ENCODE results near the gene DISC1. TPM values are rescaled to one million over a fixed set of nuclear protein-coding genes. Genes with fewer than 3 reads are reported as not detected.

Gene DISC1
- polyA plus RNA-seq, 1 of the 3 experiments (the other 2 are of a cell fraction) = 1.7 TPM

GRCh38 chr1:231631717-231632116, 5.1 kb downstream of the DISC1 start:
- no peak for DNase-seq
- Histone ChIP-seq H3K9ac (no peak overlapping the region), H3K79me2 (ENCODE audit: insufficient read depth) (no peaks in the 10 kb centered on the region), H3F3A (replicated peaks; ENCODE audit: insufficient read depth) (peaks cover 6% of the 10 kb centered on the region), H3K4me2 (no peak overlapping the region), H3K9me2 (no peaks in the 10 kb centered on the region), H4K20me1 (ENCODE audit: insufficient read depth) (no peaks in the 10 kb centered on the region), H3K27ac (ENCODE audit: low read depth in 2 of 2, low read length in 1 of 2) (no peak overlapping the region), H3K9me3 (no peaks in the 10 kb centered on the region), H2AFZ (ENCODE audit: low read depth) (no peak overlapping the region), H3K4me1 (ENCODE audit: control insufficient read depth in 1 of 2, insufficient read depth in 2 of 2, low read depth in 1 of 2, low read length in 1 of 2) (peaks cover 0 to 13% of the 10 kb centered on the region in 2 experiments; a peak in 1 of 4 replicates), H3K4me3 (ENCODE audit: low read depth in 2 of 2, low read length in 1 of 2) (no peak overlapping the region), H3K27me3 (ENCODE audit: insufficient read depth) (no peaks in the 10 kb centered on the region), H3K36me3 (replicated peaks in 1 of 2; ENCODE audit: control insufficient read depth in 1 of 2, insufficient read depth in 2 of 2, low read length in 1 of 2) (no peaks in the 10 kb centered on the region)
- no peak for TF ChIP-seq MEF2A (IDR thresholded peaks at IDR 0.05; ENCODE audit: borderline replicate concordance, low read depth)
- no peak for TF ChIP-seq YY1 (IDR thresholded peaks at IDR 0.05; ENCODE audit: low read depth)
- TF ChIP-seq CHD2 (IDR thresholded peaks at IDR 0.05; ENCODE audit: low read length, partially characterized antibody) = no peak
- TF ChIP-seq MXI1 (IDR thresholded peaks at IDR 0.05; ENCODE audit: low read depth, low read length) = no peak
- no peak for TF ChIP-seq ZBTB33 (IDR thresholded peaks at IDR 0.05; ENCODE audit: borderline replicate concordance, low read depth)
- TF ChIP-seq CTCF (IDR thresholded peaks at IDR 0.05) = no peak
- no peak for TF ChIP-seq GABPA (IDR thresholded peaks at IDR 0.05; ENCODE audit: low read depth)
- TF ChIP-seq USF1 (IDR thresholded peaks at IDR 0.05; ENCODE audit: borderline replicate concordance, low read depth) = no peak
- TF ChIP-seq REST (IDR thresholded peaks at IDR 0.05; ENCODE audit: low read depth, low read length) = no peak
- no peak for TF ChIP-seq EZH2phosphoT487 (IDR thresholded peaks at IDR 0.05; ENCODE audit: borderline replicate concordance, low read depth)
- TF ChIP-seq NRF1 (IDR thresholded peaks at IDR 0.05; ENCODE audit: low read depth, low read length) = no peak
- TF ChIP-seq RXRA (IDR thresholded peaks at IDR 0.05; ENCODE audit: borderline replicate concordance, low read depth) = no peak
- no peak for TF ChIP-seq POLR2AphosphoS5 (IDR thresholded peaks at IDR 0.05; ENCODE audit: low read depth, low read length)
- TF ChIP-seq NFIC (IDR thresholded peaks at IDR 0.05; ENCODE audit: borderline replicate concordance) = no peak
- no peak for TF ChIP-seq SIN3A (IDR thresholded peaks at IDR 0.05; ENCODE audit: borderline replicate concordance, low read depth, low read length)
- CTCF ChIA-PET = no interaction called here
- WGBS (ENCODE audit: low lambda C conversion rate) = 94% methylated on average over 4 of the region's 4 CpGs
- POLR2A ChIA-PET = no interaction called here

Data from SK-N-SH (cell line).